ENCODE data around the gene CCR4. TPM values are rescaled to one million over a fixed set of nuclear protein-coding genes. Genes with fewer than 3 reads are reported as not detected.
A peak's percentile ranks its signal among the peaks of the same experiment; 100 is the strongest.

CCR4 gene
- total and polyA plus RNA-seq, 2 of the 13 experiments (the other 11 are each of a cell fraction or from before 2014, with no cell fraction given): 0.04 to 0.05 TPM

GRCh38 chr3:32969656-32970055 lies 18.2 kb downstream of the CCR4 start (continued):
- TF ChIP-seq GLMP (CRISPR knock-in tag; IDR thresholded peaks at IDR 0.05; ENCODE audit: borderline replicate concordance): no peak
- 0 out of 2 replicates have a peak, but pooled peaks have one; percentile 22 for TF ChIP-seq POGK (CRISPR knock-in tag; conservative IDR thresholded peaks at IDR 0.05)
- no peak for TF ChIP-seq CBX1 (IDR thresholded peaks at IDR 0.05; ENCODE audit: low read depth)
- no peak for TF ChIP-seq ATF6 (CRISPR knock-in tag; conservative IDR thresholded peaks at IDR 0.05)
- TF ChIP-seq SIN3A (IDR thresholded peaks at IDR 0.05; ENCODE audit: borderline replicate concordance, low read depth, low read length): no peak
- TF ChIP-seq ZBTB37 (CRISPR knock-in tag; IDR thresholded peaks at IDR 0.05): no peak
- no peak for TF ChIP-seq KLF16 (CRISPR knock-in tag; IDR thresholded peaks at IDR 0.05)
- TF ChIP-seq ZMYM3 (CRISPR knock-in tag; IDR thresholded peaks at IDR 0.05): 0 out of 2 replicates have a peak, but pooled peaks have one; percentile 19
- TF ChIP-seq REXO4 (CRISPR knock-in tag; IDR thresholded peaks at IDR 0.05; ENCODE audit: borderline replicate concordance): no peak
- no peak for TF ChIP-seq ZNF605 (CRISPR knock-in tag; IDR thresholded peaks at IDR 0.05)
- TF ChIP-seq SALL1 (CRISPR knock-in tag; IDR thresholded peaks at IDR 0.05): 0 out of 2 replicates have a peak, but pooled peaks have one; percentile 14
- TF ChIP-seq ZNF207 (IDR thresholded peaks at IDR 0.05; ENCODE audit: borderline replicate concordance): no peak
- TF ChIP-seq KLF9 (CRISPR knock-in tag; IDR thresholded peaks at IDR 0.05; ENCODE audit: low read depth): no peak
- no peak for TF ChIP-seq POLR2AphosphoS2 (IDR thresholded peaks at IDR 0.05; ENCODE audit: low read depth, low read length)
- peak; percentile 25; the same call in 1 of the 2 replicates for TF ChIP-seq ZMYM4 (CRISPR knock-in tag; IDR thresholded peaks at IDR 0.05)
- TF ChIP-seq MZF1 (CRISPR knock-in tag; IDR thresholded peaks at IDR 0.05; ENCODE audit: borderline replicate concordance): no peak
- TF ChIP-seq ZFP36L1 (CRISPR knock-in tag; IDR thresholded peaks at IDR 0.05): no peak
- no peak for TF ChIP-seq ZNF292 (CRISPR knock-in tag; IDR thresholded peaks at IDR 0.05; ENCODE audit: borderline replicate concordance, low read depth)
- no peak for TF ChIP-seq U2AF1 (optimal IDR thresholded peaks at IDR 0.05; ENCODE audit: low read depth, low read length)
- TF ChIP-seq ZFYVE20 (CRISPR knock-in tag; IDR thresholded peaks at IDR 0.05; ENCODE audit: borderline replicate concordance, low read depth): no peak
- no peak for TF ChIP-seq RBFOX2 (IDR thresholded peaks at IDR 0.05; ENCODE audit: low read depth, low read length)
- TF ChIP-seq PRMT3 (CRISPR knock-in tag; IDR thresholded peaks at IDR 0.05; ENCODE audit: borderline replicate concordance, low read depth): no peak

All from HepG2 (cell line).